ENCODE results near the gene BCR.

DNA sequence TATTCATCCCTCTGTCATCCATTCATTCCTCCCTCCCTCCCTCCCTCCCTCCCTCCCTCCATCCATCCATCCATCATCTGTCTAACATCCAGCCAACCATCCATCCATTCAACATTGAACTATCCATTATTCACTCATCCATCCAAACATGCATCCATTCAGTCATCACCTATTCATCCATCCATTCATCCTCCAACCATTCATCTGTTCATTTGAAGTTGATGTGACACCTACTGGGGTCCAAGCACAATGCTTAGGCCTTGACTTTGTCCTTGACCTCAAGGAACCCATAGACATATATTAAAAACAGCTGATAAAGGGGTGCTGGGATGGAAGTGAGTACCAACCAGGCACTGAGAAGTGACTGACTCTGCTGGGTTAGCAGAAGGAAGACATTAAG lies 26.6 kb downstream of the BCR start:
- TF ChIP-seq SUZ12 (IDR thresholded peaks at IDR 0.05; ENCODE audit: extremely low read depth, insufficient read depth, insufficient read length) = no peak
- no peak for TF ChIP-seq YY1 (IDR thresholded peaks at IDR 0.05; ENCODE audit: insufficient read depth, insufficient read length)
- TF ChIP-seq ZNF274 (IDR thresholded peaks at IDR 0.05; ENCODE audit: low read depth, low read length) = no peak

Measured in NT2/D1 (cell line).